Measurements from ENCODE around the gene ROR1. TPM values are rescaled to one million over a fixed set of nuclear protein-coding genes. Genes with fewer than 3 reads are reported as not detected.

The ROR1 gene
- total and polyA plus RNA-seq, 10 of the 15 experiments (the other 5 are each of a cell fraction or from before 2014, with no cell fraction given) = 0.02 to 0.08 (median 0.05) TPM; not detected in 6

DNA sequence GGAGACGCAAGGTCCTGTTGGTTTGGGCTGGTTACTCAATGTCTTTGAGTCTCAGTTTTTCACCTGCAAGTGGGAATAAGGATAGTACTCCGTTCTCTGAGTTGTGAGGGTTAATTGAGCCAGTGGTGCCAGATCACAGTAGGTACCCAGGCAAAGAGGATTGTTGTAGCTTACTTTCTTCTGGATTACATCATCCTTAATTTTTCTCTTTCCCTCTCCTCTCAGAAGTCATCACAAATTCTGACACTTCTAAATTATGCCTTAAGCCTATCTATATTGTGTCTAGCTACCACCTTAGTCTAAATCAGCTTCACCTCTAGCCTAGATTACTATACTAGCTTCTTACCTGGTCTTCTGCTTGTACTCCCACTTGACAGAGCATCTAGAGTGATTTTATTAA is 149.5 kb downstream of the ROR1 start:
- Histone ChIP-seq H3K4me2 (ENCODE audit: control insufficient read depth, insufficient read depth) (no peak overlapping the region), H3K27ac (ENCODE audit: control insufficient read depth, insufficient read depth) (no peak overlapping the region), H3K4me1 (ENCODE audit: control insufficient read depth, insufficient read depth, low read length) (no peaks in the 10 kb centered on the region), H3K9me3 (replicated peaks; ENCODE audit: control insufficient read depth, insufficient read depth, low read length) (no peaks in the 10 kb centered on the region), H3K27me3 (replicated peaks in 1 of 2; ENCODE audit: control insufficient read depth in 2 of 2, insufficient read depth in 2 of 2, low read length in 1 of 2) (no peaks in the 10 kb centered on the region), H4K20me1 (ENCODE audit: control insufficient read depth, insufficient read depth) (no peaks in the 10 kb centered on the region), H3K36me3 (ENCODE audit: control insufficient read depth in 2 of 2, insufficient read depth in 2 of 2, low read length in 1 of 2) (no peaks in the 10 kb centered on the region), H3K9ac (ENCODE audit: control insufficient read depth, insufficient read depth, low read length) (no peak overlapping the region), H2AFZ (ENCODE audit: control insufficient read depth, low read depth, low read length) (no peak overlapping the region), H3K79me2 (ENCODE audit: control insufficient read depth, insufficient read depth, low read length) (no peaks in the 10 kb centered on the region), H3K4me3 (no peak overlapping the region)
- RAD21 ChIA-PET (ENCODE audit: unreplicated experiment) = interaction anchor here (1.7 kb wide), 1 partner anchor 214 kb away, joined by 8 read pairs; no protein-coding TSS in a partner anchor
- TF ChIP-seq, protein P1, sequence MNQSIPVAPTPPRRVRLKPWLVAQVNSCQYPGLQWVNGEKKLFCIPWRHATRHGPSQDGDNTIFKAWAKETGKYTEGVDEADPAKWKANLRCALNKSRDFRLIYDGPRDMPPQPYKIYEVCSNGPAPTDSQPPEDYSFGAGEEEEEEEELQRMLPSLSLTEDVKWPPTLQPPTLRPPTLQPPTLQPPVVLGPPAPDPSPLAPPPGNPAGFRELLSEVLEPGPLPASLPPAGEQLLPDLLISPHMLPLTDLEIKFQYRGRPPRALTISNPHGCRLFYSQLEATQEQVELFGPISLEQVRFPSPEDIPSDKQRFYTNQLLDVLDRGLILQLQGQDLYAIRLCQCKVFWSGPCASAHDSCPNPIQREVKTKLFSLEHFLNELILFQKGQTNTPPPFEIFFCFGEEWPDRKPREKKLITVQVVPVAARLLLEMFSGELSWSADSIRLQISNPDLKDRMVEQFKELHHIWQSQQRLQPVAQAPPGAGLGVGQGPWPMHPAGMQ (IDR thresholded peaks at IDR 0.05; ENCODE audit: borderline replicate concordance) = no peak
- TF ChIP-seq MXI1 (IDR thresholded peaks at IDR 0.05; ENCODE audit: low read depth, low read length) (no peak), NR2F1 (conservative IDR thresholded peaks at IDR 0.05) (no peak), YY1 (IDR thresholded peaks at IDR 0.05; ENCODE audit: low read depth, low read length) (no peak), NBN (IDR thresholded peaks at IDR 0.05) (no peak), RBBP5 (conservative IDR thresholded peaks at IDR 0.05) (no peak), KDM1A (IDR thresholded peaks at IDR 0.05; ENCODE audit: borderline replicate concordance) (no peak), MLLT1 (IDR thresholded peaks at IDR 0.05) (no peak), CHD4 (IDR thresholded peaks at IDR 0.05) (no peak), NRF1 (conservative IDR thresholded peaks at IDR 0.05; ENCODE audit: low read depth, low read length) (no peak), MYC (IDR thresholded peaks at IDR 0.05; ENCODE audit: insufficient read depth, insufficient read length, insufficient replicate concordance, low read length, severe bottlenecking) (no peak), EED (IDR thresholded peaks at IDR 0.05; ENCODE audit: low read depth) (no peak)
- TF ChIP-seq, protein P2, sequence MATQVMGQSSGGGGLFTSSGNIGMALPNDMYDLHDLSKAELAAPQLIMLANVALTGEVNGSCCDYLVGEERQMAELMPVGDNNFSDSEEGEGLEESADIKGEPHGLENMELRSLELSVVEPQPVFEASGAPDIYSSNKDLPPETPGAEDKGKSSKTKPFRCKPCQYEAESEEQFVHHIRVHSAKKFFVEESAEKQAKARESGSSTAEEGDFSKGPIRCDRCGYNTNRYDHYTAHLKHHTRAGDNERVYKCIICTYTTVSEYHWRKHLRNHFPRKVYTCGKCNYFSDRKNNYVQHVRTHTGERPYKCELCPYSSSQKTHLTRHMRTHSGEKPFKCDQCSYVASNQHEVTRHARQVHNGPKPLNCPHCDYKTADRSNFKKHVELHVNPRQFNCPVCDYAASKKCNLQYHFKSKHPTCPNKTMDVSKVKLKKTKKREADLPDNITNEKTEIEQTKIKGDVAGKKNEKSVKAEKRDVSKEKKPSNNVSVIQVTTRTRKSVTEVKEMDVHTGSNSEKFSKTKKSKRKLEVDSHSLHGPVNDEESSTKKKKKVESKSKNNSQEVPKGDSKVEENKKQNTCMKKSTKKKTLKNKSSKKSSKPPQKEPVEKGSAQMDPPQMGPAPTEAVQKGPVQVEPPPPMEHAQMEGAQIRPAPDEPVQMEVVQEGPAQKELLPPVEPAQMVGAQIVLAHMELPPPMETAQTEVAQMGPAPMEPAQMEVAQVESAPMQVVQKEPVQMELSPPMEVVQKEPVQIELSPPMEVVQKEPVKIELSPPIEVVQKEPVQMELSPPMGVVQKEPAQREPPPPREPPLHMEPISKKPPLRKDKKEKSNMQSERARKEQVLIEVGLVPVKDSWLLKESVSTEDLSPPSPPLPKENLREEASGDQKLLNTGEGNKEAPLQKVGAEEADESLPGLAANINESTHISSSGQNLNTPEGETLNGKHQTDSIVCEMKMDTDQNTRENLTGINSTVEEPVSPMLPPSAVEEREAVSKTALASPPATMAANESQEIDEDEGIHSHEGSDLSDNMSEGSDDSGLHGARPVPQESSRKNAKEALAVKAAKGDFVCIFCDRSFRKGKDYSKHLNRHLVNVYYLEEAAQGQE (IDR thresholded peaks at IDR 0.05; ENCODE audit: low read depth, low read length) = no peak
- DNase-seq (ENCODE audit: low read depth, low spot score) (no peak), FAIRE-seq (no peak), ATAC-seq (no peak)
- SMC1A ChIA-PET (ENCODE audit: uncharacterized antibody, unreplicated experiment) = interaction anchor here (0.8 to 1.7 kb wide), 3 partner anchors 231 to 323 kb away, joined by 3 to 5 read pairs (median 5); no protein-coding TSS in a partner anchor
- in situ Hi-C loops (cut with MboI) (no loop called here), intact Hi-C loops (cut with micrococcal nuclease; ENCODE audit: unreplicated experiment) (no loop called here)
- no TSS peak for BruUV-seq (replicated peaks)
- WGBS (ENCODE audit: insufficient coverage, insufficient replicate concordance, low lambda C conversion rate, missing lambda C conversion rate) = 33% methylated on average over 2 of the region's 2 CpGs
- CTCF ChIA-PET = interaction anchor here (1.0 to 2.6 kb wide), 6 partner anchors 10 to 324 kb away, joined by 3 to 11 read pairs (median 7); partner anchors contain the start of gene ROR1
- POLR2A ChIA-PET = no interaction called here
